ENCODE measurements around the gene GBA2.

GBA2 gene

DNA sequence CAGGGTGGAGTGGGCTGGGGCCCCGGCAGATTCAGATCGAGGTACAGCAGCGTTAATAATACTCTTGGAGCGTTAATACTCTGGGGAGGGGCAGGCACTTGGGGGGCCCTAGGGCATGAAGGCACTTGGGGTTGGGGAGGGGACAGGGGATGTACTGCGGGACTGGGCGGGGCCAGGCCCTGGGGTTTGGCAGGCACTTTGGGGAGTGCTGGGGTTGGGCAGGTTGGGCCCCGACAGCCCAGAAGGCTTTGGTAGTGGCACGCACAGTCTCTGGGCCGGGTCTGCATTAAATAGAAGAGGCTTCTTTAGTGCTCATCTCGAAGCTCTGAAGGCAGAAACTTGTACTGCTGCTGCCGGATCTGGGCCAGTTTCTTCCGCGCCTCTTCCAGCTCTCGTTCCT, 51.5 kb downstream of the GBA2 start:
- TF ChIP-seq ZNF8 (CRISPR knock-in tag; IDR thresholded peaks at IDR 0.05) (no peak), ZNF565 (CRISPR knock-in tag; conservative IDR thresholded peaks at IDR 0.05; ENCODE audit: low read depth) (no peak), OSR1 (CRISPR knock-in tag; IDR thresholded peaks at IDR 0.05) (no peak), ESRRG (CRISPR knock-in tag; IDR thresholded peaks at IDR 0.05) (no peak), BACH2 (CRISPR knock-in tag; IDR thresholded peaks at IDR 0.05; ENCODE audit: borderline replicate concordance) (no peak), CSDC2 (CRISPR knock-in tag; IDR thresholded peaks at IDR 0.05) (no peak), PPARA (CRISPR knock-in tag; IDR thresholded peaks at IDR 0.05; ENCODE audit: borderline replicate concordance) (no peak), RARB (CRISPR knock-in tag; IDR thresholded peaks at IDR 0.05) (no peak), ZFP3 (CRISPR knock-in tag; IDR thresholded peaks at IDR 0.05) (no peak), TCF4 (CRISPR knock-in tag; IDR thresholded peaks at IDR 0.05; ENCODE audit: borderline replicate concordance) (no peak), SNAI2 (CRISPR knock-in tag; IDR thresholded peaks at IDR 0.05) (no peak), ZC3H10 (CRISPR knock-in tag; IDR thresholded peaks at IDR 0.05) (no peak)
- TF ChIP-seq, protein P1, sequence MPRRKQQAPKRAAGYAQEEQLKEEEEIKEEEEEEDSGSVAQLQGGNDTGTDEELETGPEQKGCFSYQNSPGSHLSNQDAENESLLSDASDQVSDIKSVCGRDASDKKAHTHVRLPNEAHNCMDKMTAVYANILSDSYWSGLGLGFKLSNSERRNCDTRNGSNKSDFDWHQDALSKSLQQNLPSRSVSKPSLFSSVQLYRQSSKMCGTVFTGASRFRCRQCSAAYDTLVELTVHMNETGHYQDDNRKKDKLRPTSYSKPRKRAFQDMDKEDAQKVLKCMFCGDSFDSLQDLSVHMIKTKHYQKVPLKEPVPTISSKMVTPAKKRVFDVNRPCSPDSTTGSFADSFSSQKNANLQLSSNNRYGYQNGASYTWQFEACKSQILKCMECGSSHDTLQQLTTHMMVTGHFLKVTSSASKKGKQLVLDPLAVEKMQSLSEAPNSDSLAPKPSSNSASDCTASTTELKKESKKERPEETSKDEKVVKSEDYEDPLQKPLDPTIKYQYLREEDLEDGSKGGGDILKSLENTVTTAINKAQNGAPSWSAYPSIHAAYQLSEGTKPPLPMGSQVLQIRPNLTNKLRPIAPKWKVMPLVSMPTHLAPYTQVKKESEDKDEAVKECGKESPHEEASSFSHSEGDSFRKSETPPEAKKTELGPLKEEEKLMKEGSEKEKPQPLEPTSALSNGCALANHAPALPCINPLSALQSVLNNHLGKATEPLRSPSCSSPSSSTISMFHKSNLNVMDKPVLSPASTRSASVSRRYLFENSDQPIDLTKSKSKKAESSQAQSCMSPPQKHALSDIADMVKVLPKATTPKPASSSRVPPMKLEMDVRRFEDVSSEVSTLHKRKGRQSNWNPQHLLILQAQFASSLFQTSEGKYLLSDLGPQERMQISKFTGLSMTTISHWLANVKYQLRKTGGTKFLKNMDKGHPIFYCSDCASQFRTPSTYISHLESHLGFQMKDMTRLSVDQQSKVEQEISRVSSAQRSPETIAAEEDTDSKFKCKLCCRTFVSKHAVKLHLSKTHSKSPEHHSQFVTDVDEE (CRISPR knock-in tag; IDR thresholded peaks at IDR 0.05) = no peak
- TF ChIP-seq, protein P2, sequence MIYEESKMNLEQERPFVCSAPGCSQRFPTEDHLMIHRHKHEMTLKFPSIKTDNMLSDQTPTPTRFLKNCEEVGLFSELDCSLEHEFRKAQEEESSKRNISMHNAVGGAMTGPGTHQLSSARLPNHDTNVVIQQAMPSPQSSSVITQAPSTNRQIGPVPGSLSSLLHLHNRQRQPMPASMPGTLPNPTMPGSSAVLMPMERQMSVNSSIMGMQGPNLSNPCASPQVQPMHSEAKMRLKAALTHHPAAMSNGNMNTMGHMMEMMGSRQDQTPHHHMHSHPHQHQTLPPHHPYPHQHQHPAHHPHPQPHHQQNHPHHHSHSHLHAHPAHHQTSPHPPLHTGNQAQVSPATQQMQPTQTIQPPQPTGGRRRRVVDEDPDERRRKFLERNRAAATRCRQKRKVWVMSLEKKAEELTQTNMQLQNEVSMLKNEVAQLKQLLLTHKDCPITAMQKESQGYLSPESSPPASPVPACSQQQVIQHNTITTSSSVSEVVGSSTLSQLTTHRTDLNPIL (CRISPR knock-in tag; IDR thresholded peaks at IDR 0.05; ENCODE audit: low read depth) = no peak
- TF ChIP-seq, protein P3, sequence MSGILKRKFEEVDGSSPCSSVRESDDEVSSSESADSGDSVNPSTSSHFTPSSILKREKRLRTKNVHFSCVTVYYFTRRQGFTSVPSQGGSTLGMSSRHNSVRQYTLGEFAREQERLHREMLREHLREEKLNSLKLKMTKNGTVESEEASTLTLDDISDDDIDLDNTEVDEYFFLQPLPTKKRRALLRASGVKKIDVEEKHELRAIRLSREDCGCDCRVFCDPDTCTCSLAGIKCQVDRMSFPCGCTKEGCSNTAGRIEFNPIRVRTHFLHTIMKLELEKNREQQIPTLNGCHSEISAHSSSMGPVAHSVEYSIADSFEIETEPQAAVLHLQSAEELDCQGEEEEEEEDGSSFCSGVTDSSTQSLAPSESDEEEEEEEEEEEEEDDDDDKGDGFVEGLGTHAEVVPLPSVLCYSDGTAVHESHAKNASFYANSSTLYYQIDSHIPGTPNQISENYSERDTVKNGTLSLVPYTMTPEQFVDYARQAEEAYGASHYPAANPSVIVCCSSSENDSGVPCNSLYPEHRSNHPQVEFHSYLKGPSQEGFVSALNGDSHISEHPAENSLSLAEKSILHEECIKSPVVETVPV (CRISPR knock-in tag; IDR thresholded peaks at IDR 0.05) = no peak
- TF ChIP-seq, protein P4, sequence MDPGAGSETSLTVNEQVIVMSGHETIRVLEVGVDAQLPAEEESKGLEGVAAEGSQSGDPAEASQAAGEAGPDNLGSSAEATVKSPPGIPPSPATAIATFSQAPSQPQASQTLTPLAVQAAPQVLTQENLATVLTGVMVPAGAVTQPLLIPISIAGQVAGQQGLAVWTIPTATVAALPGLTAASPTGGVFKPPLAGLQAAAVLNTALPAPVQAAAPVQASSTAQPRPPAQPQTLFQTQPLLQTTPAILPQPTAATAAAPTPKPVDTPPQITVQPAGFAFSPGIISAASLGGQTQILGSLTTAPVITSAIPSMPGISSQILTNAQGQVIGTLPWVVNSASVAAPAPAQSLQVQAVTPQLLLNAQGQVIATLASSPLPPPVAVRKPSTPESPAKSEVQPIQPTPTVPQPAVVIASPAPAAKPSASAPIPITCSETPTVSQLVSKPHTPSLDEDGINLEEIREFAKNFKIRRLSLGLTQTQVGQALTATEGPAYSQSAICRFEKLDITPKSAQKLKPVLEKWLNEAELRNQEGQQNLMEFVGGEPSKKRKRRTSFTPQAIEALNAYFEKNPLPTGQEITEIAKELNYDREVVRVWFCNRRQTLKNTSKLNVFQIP (CRISPR knock-in tag; IDR thresholded peaks at IDR 0.05; ENCODE audit: borderline replicate concordance, low read depth) = no peak
- no peak for ATAC-seq

DNA sequence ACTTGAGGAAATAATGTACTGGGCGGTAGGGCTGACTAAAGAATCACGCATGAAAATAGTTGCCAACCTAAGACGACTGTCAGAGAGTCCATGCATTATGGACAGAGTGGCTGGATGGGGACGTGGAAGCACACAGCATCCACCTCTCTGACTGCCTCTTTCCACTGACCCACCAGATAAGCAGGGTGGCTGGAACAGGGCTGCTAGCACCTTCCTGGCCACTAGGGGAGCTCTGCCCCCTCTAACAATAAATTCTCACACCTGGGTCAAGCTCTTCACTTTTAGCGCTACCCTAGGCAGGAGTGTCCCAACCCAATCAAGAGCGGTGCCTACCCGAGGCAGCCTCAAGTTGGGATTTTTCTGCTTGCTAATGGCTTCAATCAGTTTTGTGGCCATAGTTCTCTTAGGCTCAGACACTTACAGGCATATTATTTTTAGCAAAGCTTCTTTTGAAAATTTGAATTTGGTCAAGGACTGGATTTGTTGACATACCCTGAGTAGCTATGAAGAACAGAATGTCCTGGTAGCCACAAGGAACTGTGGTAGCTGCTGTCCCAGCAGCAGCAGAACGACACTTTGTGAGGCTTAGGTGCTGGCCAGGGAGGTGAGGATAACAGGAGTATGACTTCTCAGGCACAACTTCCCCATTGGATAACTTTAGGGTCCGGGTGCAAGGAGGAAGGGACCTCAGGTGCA, 52.4 kb downstream of the GBA2 start:
- TF ChIP-seq ZNF70 (CRISPR knock-in tag; IDR thresholded peaks at IDR 0.05) = no peak
- TF ChIP-seq ZC3H10 (CRISPR knock-in tag; IDR thresholded peaks at IDR 0.05) = no peak
- TF ChIP-seq PPARA (CRISPR knock-in tag; IDR thresholded peaks at IDR 0.05; ENCODE audit: borderline replicate concordance) = no peak
- no peak for TF ChIP-seq OSR1 (CRISPR knock-in tag; IDR thresholded peaks at IDR 0.05)
- TF ChIP-seq, protein P2 (CRISPR knock-in tag; IDR thresholded peaks at IDR 0.05; ENCODE audit: low read depth) = no peak
- no peak for TF ChIP-seq ARNTL (CRISPR knock-in tag; IDR thresholded peaks at IDR 0.05; ENCODE audit: borderline replicate concordance, low read depth)
- ATAC-seq = peak; percentile 82

DNA sequence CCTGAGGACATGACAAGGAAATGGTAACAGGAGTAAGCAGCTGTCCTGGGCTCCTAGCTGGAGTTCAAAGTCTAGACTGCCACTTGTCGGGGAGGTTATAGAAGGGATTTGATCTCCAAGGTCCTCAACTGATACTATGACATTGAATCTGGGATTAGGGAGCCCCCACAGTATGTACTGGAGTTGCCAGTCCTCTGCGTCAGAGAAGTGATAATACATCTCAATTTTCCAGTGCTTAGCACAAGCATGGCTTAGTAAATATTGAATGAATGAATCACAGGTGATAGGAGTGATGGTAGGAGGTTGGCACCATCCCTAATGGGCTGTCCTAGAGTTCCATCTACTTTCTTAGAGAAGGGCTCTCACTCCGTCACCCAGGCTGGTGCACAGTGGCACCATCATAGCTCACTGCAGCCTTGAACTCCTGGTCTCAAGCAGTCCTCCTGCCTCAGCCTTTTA, 53.1 kb downstream of the GBA2 start:
- no peak for ATAC-seq
- TF ChIP-seq ZFP3 (CRISPR knock-in tag; IDR thresholded peaks at IDR 0.05) (no peak), ZNF8 (CRISPR knock-in tag; IDR thresholded peaks at IDR 0.05) (no peak), ESRRG (CRISPR knock-in tag; IDR thresholded peaks at IDR 0.05) (no peak), ZNF565 (CRISPR knock-in tag; conservative IDR thresholded peaks at IDR 0.05; ENCODE audit: low read depth) (no peak), ZC3H10 (CRISPR knock-in tag; IDR thresholded peaks at IDR 0.05) (no peak), PPARA (CRISPR knock-in tag; IDR thresholded peaks at IDR 0.05; ENCODE audit: borderline replicate concordance) (no peak), ZNF70 (CRISPR knock-in tag; IDR thresholded peaks at IDR 0.05) (no peak), TCF4 (CRISPR knock-in tag; IDR thresholded peaks at IDR 0.05; ENCODE audit: borderline replicate concordance) (no peak), ARNTL (CRISPR knock-in tag; IDR thresholded peaks at IDR 0.05; ENCODE audit: borderline replicate concordance, low read depth) (no peak), BACH2 (CRISPR knock-in tag; IDR thresholded peaks at IDR 0.05; ENCODE audit: borderline replicate concordance) (no peak), GLIS3 (CRISPR knock-in tag; IDR thresholded peaks at IDR 0.05) (no peak)
- TF ChIP-seq, protein P4 (CRISPR knock-in tag; IDR thresholded peaks at IDR 0.05; ENCODE audit: borderline replicate concordance, low read depth) = no peak
- TF ChIP-seq, protein P2 (CRISPR knock-in tag; IDR thresholded peaks at IDR 0.05; ENCODE audit: low read depth) = no peak
- TF ChIP-seq, protein P1 (CRISPR knock-in tag; IDR thresholded peaks at IDR 0.05) = no peak
